ENCODE results near the gene KLHL10.
"Not testable (repeated sequence)": the region's sequence is repeated elsewhere in the genome, so short reads cannot be mapped to it uniquely, and the experiment has no call there.

The KLHL10 gene

GRCh38 chr17:41848788-41849187, 11.2 kb downstream of the KLHL10 start:
- Histone ChIP-seq H3K27ac (ENCODE audit: low read depth, low read length) (no peak overlapping the region), H3K27me3 (ENCODE audit: control insufficient read depth, insufficient read depth, low read length) (no peaks in the 10 kb centered on the region), H3K4me3 (ENCODE audit: low read length) (no peak overlapping the region)

DNA sequence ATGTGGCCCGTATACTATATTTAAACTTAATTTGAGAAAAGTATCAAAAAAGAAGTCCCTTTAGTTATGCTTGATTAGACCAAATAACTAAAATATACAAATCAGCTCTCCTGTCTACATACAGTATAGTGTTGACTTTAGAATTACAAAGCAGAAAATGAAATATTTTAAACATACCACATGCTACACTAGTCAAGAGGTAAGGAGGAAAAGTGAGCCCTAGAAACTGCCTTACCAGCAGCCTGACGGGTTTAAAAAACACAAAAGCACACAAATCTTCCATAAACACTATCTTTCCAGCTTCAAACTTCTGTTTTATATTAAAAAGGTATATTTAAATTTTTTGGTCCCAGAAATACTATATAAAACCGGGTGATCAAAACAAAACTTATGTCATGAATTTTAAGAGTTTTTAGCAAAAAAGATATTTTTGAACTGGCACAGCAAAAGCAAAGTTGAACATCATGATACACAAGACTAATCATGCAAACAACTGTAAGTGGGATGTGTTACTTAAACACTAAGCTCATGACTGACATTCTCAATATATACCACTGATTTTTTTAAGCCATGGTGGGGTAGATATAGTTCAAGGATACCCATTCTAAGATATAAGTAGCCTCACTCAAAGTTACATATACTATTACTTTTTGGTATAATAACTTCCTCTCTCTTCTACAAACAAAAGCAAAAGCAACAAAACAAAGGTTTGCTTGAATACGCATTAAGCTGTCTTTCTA, 11.8 kb downstream of the KLHL10 start:
- Histone ChIP-seq H3K27me3 (ENCODE audit: control insufficient read depth, insufficient read depth, low read length) (no peaks in the 10 kb centered on the region), H3K36me3 (ENCODE audit: control insufficient read depth, insufficient read depth, low read length) (no peaks in the 10 kb centered on the region), H3K27ac (ENCODE audit: low read depth, low read length) (no peak overlapping the region), H3K4me3 (ENCODE audit: low read length) (no peak overlapping the region), H3K9ac (ENCODE audit: low read length) (no peak overlapping the region), H3K4me1 (ENCODE audit: control insufficient read depth, insufficient read depth, low read length) (peaks cover 12% of the 10 kb centered on the region)

More at GRCh38 chr17:41848788-41849187, 11.2 kb downstream of the KLHL10 start:
- Histone ChIP-seq H3K9ac (ENCODE audit: low read length) (no peak overlapping the region), H3K4me1 (ENCODE audit: control insufficient read depth, insufficient read depth, low read length) (peaks cover 12% of the 10 kb centered on the region), H3K36me3 (ENCODE audit: control insufficient read depth, insufficient read depth, low read length) (no peaks in the 10 kb centered on the region)

DNA sequence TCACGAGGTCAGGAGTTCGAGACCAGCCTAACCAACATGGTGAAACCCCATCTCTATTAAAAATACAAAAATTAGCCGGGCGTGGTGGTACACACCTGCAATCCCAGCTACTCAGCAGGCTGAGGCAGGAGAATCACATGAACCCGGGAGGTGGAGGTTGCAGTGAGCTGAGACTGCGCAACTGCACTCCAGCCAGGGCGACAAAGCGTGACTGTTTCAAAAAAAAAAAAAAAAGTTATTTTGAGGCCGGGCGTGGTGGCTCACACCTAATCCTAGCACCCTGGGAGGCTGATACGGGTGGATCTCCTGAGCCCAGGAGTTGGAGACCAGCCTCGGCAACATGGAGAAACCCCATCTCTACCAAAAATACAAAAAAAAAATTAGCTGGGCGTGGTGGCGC, 13.8 kb downstream of the KLHL10 start:
- H3K27me3 ChIP-seq (ENCODE audit: control insufficient read depth, insufficient read depth, low read length); H3K36me3 ChIP-seq (ENCODE audit: control insufficient read depth, insufficient read depth, low read length); H3K9ac ChIP-seq (ENCODE audit: low read length); H3K4me3 ChIP-seq (ENCODE audit: low read length); H3K27ac ChIP-seq (ENCODE audit: low read depth, low read length): not testable (repeated sequence)
- peaks cover 12% of the 10 kb centered on the region for H3K4me1 ChIP-seq (ENCODE audit: control insufficient read depth, insufficient read depth, low read length)

DNA sequence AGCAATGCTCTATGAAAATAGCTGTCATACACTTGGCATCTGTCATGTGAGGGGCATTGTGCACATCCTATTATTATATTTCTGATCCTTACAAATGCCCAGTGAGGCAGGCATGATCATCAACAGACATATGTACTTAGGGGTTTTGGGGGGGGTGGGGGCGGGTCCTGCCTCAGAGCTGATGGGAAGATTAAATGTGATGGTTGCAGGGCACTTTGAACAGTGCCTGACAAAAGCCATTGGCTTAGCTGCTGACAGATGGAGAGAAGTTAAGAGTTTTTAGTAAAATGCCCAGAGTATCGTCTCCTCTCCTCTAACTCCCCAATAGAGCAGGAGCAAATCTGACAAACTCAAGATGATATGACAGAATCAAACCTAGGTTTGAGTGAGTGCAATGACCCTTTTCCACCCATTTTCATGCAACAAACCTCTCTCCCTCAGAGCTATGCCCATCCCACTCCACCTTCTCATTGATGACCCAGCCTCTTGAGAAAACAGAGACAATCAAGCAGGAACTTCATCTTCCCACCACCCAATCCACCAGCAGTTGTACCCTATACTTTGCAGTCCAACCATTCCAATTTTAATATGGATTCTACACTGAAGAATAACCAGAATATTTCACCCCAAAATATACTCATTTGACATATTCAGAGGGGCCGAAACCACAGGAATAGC, 22.8 kb downstream of the KLHL10 start:
- H3K4me3 ChIP-seq (ENCODE audit: low read length): no peak overlapping the region
- H3K36me3 ChIP-seq (ENCODE audit: control insufficient read depth, insufficient read depth, low read length): no peaks in the 10 kb centered on the region
- H3K27ac ChIP-seq (ENCODE audit: low read depth, low read length): no peak overlapping the region
- H3K4me1 ChIP-seq (ENCODE audit: control insufficient read depth, insufficient read depth, low read length): peaks cover 8% of the 10 kb centered on the region
- H3K9ac ChIP-seq (ENCODE audit: low read length): no peak overlapping the region
- no peaks in the 10 kb centered on the region for H3K27me3 ChIP-seq (ENCODE audit: control insufficient read depth, insufficient read depth, low read length)

GRCh38 chr17:41863074-41863848, 25.6 kb downstream of the KLHL10 start:
- H3K27ac ChIP-seq (ENCODE audit: low read depth, low read length): no peak overlapping the region
- peaks cover 8% of the 10 kb centered on the region for H3K4me1 ChIP-seq (ENCODE audit: control insufficient read depth, insufficient read depth, low read length)
- no peak overlapping the region for H3K9ac ChIP-seq (ENCODE audit: low read length)

GRCh38 chr17:41864498-41864835, 26.8 kb downstream of the KLHL10 start:
- H3K36me3 ChIP-seq (ENCODE audit: control insufficient read depth, insufficient read depth, low read length): peaks cover 6% of the 10 kb centered on the region
- peak overlapping the region; percentile 72 for H3K9ac ChIP-seq (ENCODE audit: low read length)
- no peaks in the 10 kb centered on the region for H3K27me3 ChIP-seq (ENCODE audit: control insufficient read depth, insufficient read depth, low read length)
- H3K4me1 ChIP-seq (ENCODE audit: control insufficient read depth, insufficient read depth, low read length): peaks cover 8% of the 10 kb centered on the region
- peak overlapping the region; percentile 93 for H3K27ac ChIP-seq (ENCODE audit: low read depth, low read length)
- H3K4me3 ChIP-seq (ENCODE audit: low read length): peak overlapping the region; percentile 86

More at GRCh38 chr17:41863074-41863848, 25.6 kb downstream of the KLHL10 start:
- H3K4me3 ChIP-seq (ENCODE audit: low read length): peak overlapping the region; percentile 86
- H3K36me3 ChIP-seq (ENCODE audit: control insufficient read depth, insufficient read depth, low read length): peaks cover 6% of the 10 kb centered on the region
- H3K27me3 ChIP-seq (ENCODE audit: control insufficient read depth, insufficient read depth, low read length): no peaks in the 10 kb centered on the region

GRCh38 chr17:41864836-41865595, 27.4 kb downstream of the KLHL10 start, which contains the start of gene KLHL11:
KLHL11 (minus strand) TSS chr17:41865423; CDS start chr17:41865370, 53 bp downstream.
- H3K4me1 ChIP-seq (ENCODE audit: control insufficient read depth, insufficient read depth, low read length): peaks cover 8% of the 10 kb centered on the region
- no peaks in the 10 kb centered on the region for H3K27me3 ChIP-seq (ENCODE audit: control insufficient read depth, insufficient read depth, low read length)
- peak within 1 kb of the TSS; percentile 86 for H3K4me3 ChIP-seq (ENCODE audit: low read length)
- peak within 1 kb of the TSS; percentile 72 for H3K9ac ChIP-seq (ENCODE audit: low read length)
- H3K36me3 ChIP-seq (ENCODE audit: control insufficient read depth, insufficient read depth, low read length): peaks cover 8% of the 10 kb centered on the region
- H3K27ac ChIP-seq (ENCODE audit: low read depth, low read length): peak within 1 kb of the TSS; percentile 93

DNA sequence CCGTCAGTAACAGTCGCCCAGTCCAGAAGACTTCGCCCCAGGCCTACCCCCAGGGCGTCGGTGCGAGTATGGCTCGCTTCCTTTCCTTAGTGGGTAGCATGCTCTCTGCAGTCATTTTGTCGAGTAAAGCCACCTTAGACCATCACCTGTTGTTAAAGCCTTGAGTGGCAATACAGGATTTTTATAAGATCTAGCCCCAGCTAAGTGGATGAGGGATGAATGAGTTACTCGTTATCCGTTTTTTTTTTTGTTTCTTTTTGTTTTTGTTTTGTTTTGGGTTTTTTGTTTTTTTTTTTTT, 27.9 kb downstream of the KLHL10 start:
- peak overlapping the region; percentile 46 for H3K27ac ChIP-seq (ENCODE audit: low read depth, low read length)

DNA sequence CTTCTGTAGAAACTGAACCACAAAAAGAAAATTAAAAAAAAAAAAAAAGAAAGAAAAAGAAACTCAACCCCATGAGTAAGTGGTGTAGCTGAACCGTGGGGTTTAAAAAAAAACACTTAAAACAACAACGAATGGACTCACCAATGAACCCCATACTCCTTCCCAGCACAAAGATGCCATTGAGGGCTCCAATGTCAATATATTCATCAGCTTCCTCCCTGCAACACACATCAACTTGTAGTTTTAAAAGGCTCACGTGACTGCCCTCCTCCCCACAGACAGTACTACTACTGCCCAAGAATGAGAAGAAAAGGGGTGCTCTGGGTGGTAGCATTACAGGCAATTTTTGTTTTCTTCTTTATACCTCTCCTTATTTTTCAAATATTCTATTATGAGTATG, 30.9 kb downstream of the KLHL10 start:
- Histone ChIP-seq H3K27ac (ENCODE audit: low read depth, low read length) (no peak overlapping the region), H3K9ac (ENCODE audit: low read length) (no peak overlapping the region), H3K4me1 (ENCODE audit: control insufficient read depth, insufficient read depth, low read length) (peaks cover 5% of the 10 kb centered on the region), H3K27me3 (ENCODE audit: control insufficient read depth, insufficient read depth, low read length) (no peaks in the 10 kb centered on the region), H3K4me3 (ENCODE audit: low read length) (no peak overlapping the region), H3K36me3 (ENCODE audit: control insufficient read depth, insufficient read depth, low read length) (peaks cover 27% of the 10 kb centered on the region)

More for the DNA sequence above, 27.9 kb downstream of the KLHL10 start:
- H3K4me3 ChIP-seq (ENCODE audit: low read length): peak overlapping the region; percentile 57
- no peaks in the 10 kb centered on the region for H3K27me3 ChIP-seq (ENCODE audit: control insufficient read depth, insufficient read depth, low read length)
- peak overlapping the region; percentile 32 for H3K9ac ChIP-seq (ENCODE audit: low read length)
- H3K36me3 ChIP-seq (ENCODE audit: control insufficient read depth, insufficient read depth, low read length): peaks cover 12% of the 10 kb centered on the region
- H3K4me1 ChIP-seq (ENCODE audit: control insufficient read depth, insufficient read depth, low read length): peaks cover 8% of the 10 kb centered on the region

GRCh38 chr17:41869426-41869825, 31.8 kb downstream of the KLHL10 start:
- Histone ChIP-seq H3K4me3 (ENCODE audit: low read length) (no peak overlapping the region), H3K36me3 (ENCODE audit: control insufficient read depth, insufficient read depth, low read length) (peaks cover 33% of the 10 kb centered on the region), H3K27ac (ENCODE audit: low read depth, low read length) (no peak overlapping the region), H3K27me3 (ENCODE audit: control insufficient read depth, insufficient read depth, low read length) (no peaks in the 10 kb centered on the region), H3K4me1 (ENCODE audit: control insufficient read depth, insufficient read depth, low read length) (no peaks in the 10 kb centered on the region), H3K9ac (ENCODE audit: low read length) (no peak overlapping the region)

- Histone ChIP-seq H3K27me3 (ENCODE audit: control insufficient read depth, insufficient read depth, low read length) (no peaks in the 10 kb centered on the region), H3K4me3 (ENCODE audit: low read length) (no peak overlapping the region), H3K4me1 (ENCODE audit: control insufficient read depth, insufficient read depth, low read length) (no peaks in the 10 kb centered on the region), H3K36me3 (ENCODE audit: control insufficient read depth, insufficient read depth, low read length) (peaks cover 33% of the 10 kb centered on the region), H3K9ac (ENCODE audit: low read length) (no peak overlapping the region), H3K27ac (ENCODE audit: low read depth, low read length) (no peak overlapping the region)
These were observed 32.5 kb downstream of the KLHL10 start for GRCh38 chr17:41870097-41870496.

GRCh38 chr17:41870627-41871026, 33.0 kb downstream of the KLHL10 start:
- Histone ChIP-seq H3K27me3 (ENCODE audit: control insufficient read depth, insufficient read depth, low read length) (no peaks in the 10 kb centered on the region), H3K9ac (ENCODE audit: low read length) (no peak overlapping the region), H3K4me3 (ENCODE audit: low read length) (no peak overlapping the region), H3K27ac (ENCODE audit: low read depth, low read length) (no peak overlapping the region), H3K36me3 (ENCODE audit: control insufficient read depth, insufficient read depth, low read length) (peaks cover 33% of the 10 kb centered on the region), H3K4me1 (ENCODE audit: control insufficient read depth, insufficient read depth, low read length) (no peaks in the 10 kb centered on the region)

Measured in rectal smooth muscle tissue (tissue), 1 donor.